ENCODE data around the gene NEGR1.

Gene NEGR1

GRCh38 chr1:71582673-71583072 lies 699.7 kb downstream of the NEGR1 start:
- no peak for DNase-seq (ENCODE audit: low read depth, low spot score)

- no peak for DNase-seq (ENCODE audit: low read depth, low spot score)
These were observed 704.7 kb downstream of the NEGR1 start for GRCh38 chr1:71577451-71578131.

- no peak for DNase-seq (ENCODE audit: low read depth, low spot score)
These were observed 710.3 kb downstream of the NEGR1 start for GRCh38 chr1:71572038-71572437.

DNA sequence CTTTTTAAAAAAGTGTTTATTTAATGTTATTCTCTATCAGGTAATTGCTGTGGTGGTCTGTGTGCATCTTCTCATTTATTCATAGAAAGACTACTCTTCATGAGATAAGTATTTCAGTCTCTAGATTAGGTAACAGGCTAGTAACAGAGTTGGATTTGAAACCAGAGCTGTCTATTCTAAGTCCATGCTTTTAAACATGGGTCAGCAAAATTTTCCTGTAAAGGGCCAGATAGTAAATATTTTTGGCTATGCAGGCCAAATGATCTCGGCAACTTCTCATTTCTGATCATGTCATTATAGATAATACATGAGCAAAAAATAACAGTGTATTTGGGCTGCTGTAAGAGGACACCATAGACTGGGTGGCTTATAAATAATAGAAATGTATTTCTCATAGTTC lies 715.9 kb downstream of the NEGR1 start:
- DNase-seq (ENCODE audit: low read depth, low spot score): no peak

DNA sequence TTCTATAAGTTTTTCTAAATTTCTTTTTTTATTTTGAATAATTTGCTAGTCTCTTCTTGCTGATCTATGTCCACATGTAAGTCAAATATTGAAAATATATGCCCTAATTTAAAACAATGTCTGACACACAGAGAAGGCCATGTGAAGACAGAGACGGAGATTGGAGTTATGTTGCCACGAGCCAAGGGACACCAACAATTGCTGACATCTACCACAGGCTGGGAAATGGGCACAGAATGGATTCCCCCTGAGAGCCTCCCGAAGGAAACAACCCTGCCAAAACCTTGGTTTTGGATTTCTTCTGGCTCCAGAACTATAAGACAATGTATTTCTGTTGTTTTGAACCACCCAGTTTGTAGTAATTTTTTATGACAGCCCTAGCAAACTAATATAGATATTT lies 716.5 kb downstream of the NEGR1 start:
- no peak for DNase-seq (ENCODE audit: low read depth, low spot score)

DNA sequence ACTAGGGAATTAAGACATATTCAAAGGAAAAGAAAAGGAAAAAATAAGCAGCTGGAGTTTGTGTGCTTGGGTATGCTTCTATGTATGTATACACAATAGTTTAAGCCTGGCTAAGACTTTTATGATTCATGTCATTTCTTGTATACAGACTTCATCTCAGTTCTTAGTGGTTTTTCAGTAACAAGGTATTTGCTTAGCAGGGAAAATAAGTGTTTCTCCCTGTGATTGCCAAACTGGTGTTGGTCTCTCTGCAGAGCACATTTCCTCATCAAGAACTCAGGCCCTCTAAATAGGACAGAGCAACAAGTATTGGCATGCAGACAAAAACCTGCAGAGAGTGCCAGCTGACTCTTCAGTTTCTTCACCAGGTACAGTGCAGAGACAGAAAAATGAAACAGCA lies 717.1 kb downstream of the NEGR1 start:
- no peak for DNase-seq (ENCODE audit: low read depth, low spot score)

- DNase-seq (ENCODE audit: low read depth, low spot score): no peak
These were observed 720.0 kb downstream of the NEGR1 start for GRCh38 chr1:71562298-71562697.

GRCh38 chr1:71561729-71562128 lies 720.6 kb downstream of the NEGR1 start:
- DNase-seq (ENCODE audit: low read depth, low spot score): peak; percentile 73

- DNase-seq (ENCODE audit: low read depth, low spot score): no peak
These were observed 721.1 kb downstream of the NEGR1 start for GRCh38 chr1:71561206-71561605.

- DNase-seq (ENCODE audit: low read depth, low spot score): no peak
These were observed 722.5 kb downstream of the NEGR1 start for GRCh38 chr1:71559880-71560279.

- peak; percentile 34 for DNase-seq (ENCODE audit: low read depth, low spot score)
These were observed 725.2 kb downstream of the NEGR1 start for GRCh38 chr1:71557138-71557537.

GRCh38 chr1:71548398-71548890 lies 733.9 kb downstream of the NEGR1 start:
- DNase-seq (ENCODE audit: low read depth, low spot score): no peak

DNA sequence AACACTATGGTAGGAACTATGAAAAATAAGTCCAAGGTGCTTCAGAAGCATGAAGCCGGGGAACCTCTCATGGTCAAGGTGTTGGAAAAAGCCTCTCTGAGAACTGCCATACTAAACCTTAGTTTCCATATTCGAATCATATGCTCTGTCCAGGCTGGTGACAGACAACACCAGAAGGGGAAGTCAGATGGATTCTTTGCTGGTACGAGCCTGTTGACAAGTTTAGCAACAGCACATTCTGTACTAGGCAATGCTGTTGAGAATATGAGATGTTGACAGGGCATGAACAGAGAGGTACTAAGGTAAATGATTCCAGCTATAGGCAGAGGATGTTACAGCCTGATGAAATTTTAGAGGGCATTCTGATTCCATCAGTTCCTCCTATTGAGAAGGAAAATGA lies 740.2 kb downstream of the NEGR1 start:
- DNase-seq (ENCODE audit: low read depth, low spot score): no peak

DNA sequence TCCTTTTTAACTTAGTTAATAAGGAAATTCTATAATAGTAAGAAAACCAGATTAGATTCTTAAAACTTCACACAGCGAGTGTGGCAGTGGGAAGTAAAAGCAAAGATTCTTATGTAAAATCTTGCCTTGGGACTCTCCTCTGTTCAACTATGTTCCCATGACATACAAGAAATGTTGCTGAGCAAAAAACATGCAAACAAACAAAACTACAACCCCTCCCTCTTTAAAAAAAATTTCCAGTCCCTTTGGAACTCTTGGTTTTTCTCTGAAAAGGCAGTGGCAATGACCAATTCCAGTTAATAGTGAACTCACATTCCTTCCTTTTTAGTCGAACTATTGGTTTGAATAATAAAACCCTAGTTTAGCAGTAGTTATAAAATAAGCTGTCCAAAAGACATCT lies 748.4 kb downstream of the NEGR1 start:
- peak; percentile 34 for DNase-seq (ENCODE audit: low read depth, low spot score)

DNA sequence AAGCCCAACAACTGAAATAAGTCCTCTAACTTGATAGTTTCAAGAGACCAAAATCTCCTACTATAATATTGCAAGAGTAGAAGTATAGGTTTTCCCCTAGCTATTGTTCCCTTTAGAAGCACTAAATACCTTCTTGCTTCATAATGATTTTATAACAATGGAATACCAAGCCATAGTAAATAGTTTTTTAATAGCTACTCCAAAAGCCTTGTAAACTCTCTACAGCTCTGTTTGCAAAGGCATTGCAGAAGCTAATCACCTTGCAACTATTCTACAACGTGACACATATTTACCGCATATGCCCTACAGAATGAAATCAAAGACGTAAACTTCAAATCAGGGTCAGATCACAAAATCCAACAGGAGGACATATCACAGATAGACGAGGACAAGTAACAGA lies 750.0 kb downstream of the NEGR1 start:
- DNase-seq (ENCODE audit: low read depth, low spot score): no peak

- no peak for DNase-seq (ENCODE audit: low read depth, low spot score)
These were observed 755.5 kb downstream of the NEGR1 start for GRCh38 chr1:71526824-71527223.

GRCh38 chr1:71522721-71523120 lies 759.6 kb downstream of the NEGR1 start:
- DNase-seq (ENCODE audit: low read depth, low spot score): no peak

GRCh38 chr1:71521655-71522264 lies 760.6 kb downstream of the NEGR1 start:
- DNase-seq (ENCODE audit: low read depth, low spot score): peak; percentile 65

DNA sequence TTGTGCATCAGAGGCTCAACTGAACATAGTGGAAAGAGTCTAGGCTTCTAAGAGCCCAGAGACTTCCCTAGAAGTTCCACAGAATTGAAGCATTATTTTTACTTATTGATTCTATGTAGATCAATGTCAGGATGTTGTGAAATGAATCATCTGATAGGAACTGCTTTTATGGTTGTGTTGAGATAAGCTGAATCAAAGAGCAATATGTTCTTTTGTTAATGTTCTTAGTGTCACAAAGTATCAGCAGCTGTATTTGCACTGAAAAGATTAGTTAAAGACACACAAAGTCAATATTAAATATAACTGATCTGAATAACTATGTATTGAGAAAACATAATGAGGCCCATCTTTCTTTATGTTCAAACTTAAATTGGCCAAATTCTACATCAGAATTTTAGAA lies 770.8 kb downstream of the NEGR1 start:
- no peak for DNase-seq (ENCODE audit: low read depth, low spot score)

DNA sequence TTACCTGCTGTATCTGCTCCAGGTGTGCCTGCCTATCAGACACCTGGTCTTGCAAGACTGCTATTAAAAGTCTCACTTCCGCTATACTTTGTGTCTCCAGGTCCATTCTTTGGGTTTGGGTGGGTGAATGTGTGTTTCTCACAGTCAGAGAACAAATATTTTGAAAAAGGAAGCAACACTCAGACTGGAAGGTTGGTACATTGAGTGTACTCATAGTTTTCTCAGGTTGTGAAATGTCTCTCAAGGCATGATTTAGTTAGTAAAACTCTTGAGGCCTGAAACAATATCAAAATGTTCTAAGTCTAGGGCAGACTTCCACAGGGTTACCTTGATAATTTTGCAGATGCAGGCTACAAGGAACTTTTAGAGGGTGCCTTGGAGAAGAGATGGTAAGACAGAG lies 771.6 kb downstream of the NEGR1 start:
- no peak for DNase-seq (ENCODE audit: low read depth, low spot score)

DNA sequence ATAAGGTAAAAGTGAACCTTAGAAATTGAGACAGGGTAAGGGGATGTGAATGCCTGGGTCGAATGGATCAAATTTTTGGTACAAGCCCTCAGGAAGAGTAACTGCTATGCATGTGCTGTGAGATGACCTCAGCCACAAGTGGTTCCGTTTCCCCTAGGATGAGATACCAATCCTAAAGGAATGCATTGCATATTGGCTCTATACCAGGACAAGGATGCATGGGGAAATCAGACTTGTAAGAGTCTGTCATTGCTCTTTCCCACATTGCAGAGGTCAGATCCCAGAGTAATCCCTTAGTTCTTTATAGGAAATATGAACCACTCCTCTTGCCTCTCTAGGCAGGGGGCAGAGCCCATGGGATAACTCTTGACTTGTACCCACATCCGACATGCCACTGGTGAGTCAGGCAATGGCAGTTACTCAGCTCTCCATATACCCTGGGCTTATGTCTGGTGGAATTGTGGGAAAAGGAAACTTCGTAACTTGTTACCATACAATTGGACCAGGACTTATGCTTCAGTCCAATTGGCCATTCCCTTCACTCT lies 773.2 kb downstream of the NEGR1 start:
- DNase-seq (ENCODE audit: low read depth, low spot score): no peak

GRCh38 chr1:71502006-71502405 lies 780.3 kb downstream of the NEGR1 start:
- DNase-seq (ENCODE audit: low read depth, low spot score): no peak

- no peak for DNase-seq (ENCODE audit: low read depth, low spot score)
These were observed 783.8 kb downstream of the NEGR1 start for GRCh38 chr1:71498542-71498941.

All from astrocyte of the hippocampus (primary cell).